ENCODE results near the gene PTPRG. TPM values are rescaled to one million over a fixed set of nuclear protein-coding genes. Genes with fewer than 3 reads are reported as not detected.

Gene PTPRG
- total RNA-seq, 1 experiment from 2014 or later = 32.1 TPM

DNA sequence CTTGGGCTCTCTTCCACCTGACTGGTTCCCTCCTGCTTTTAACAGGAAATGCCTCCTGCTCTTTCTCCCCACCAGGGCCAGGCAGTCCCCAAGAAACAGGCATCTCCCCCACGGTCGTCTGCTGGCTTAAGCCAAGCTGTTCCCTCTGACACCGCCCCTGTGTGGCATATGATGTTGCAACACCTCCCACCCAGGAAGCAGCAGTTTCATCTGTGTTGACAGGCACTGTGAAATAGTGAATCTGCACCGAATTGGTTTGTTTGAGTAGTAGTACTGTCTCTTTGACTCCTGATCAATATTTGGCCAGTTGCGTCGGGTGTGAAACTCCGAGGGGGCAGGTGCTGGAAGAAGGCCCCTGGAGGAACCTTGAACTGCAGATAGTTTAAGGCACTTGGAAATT is 623.2 kb downstream of the PTPRG start:
- Histone ChIP-seq H4K20me1 (ENCODE audit: insufficient read depth) (no peaks in the 10 kb centered on the region), H3K4me2 (ENCODE audit: low read length) (no peak overlapping the region), H3K9me2 (ENCODE audit: insufficient read depth) (no peaks in the 10 kb centered on the region), H3K27me3 (ENCODE audit: insufficient read depth, low read length) (no peaks in the 10 kb centered on the region), H3K9ac (ENCODE audit: low read length) (no peak overlapping the region), H3K36me3 (ENCODE audit: control insufficient read depth in 1 of 2, insufficient read depth in 2 of 2, low read length in 2 of 2) (no peaks in the 10 kb centered on the region), H2AFZ (ENCODE audit: low read depth, low read length, poor library complexity, severe bottlenecking) (no peak overlapping the region), H3K9me3 (ENCODE audit: control insufficient read depth in 1 of 2, insufficient read depth in 1 of 2, low read depth in 1 of 2, low read length in 2 of 2) (no peaks in the 10 kb centered on the region), H3K79me2 (ENCODE audit: insufficient read depth, low read length) (no peaks in the 10 kb centered on the region), H3K4me1 (ENCODE audit: control insufficient read depth in 1 of 2, insufficient read depth in 2 of 2, low read length in 2 of 2) (no peaks in the 10 kb centered on the region), H3K4me3 (replicated peaks in 1 of 2; ENCODE audit: low read depth in 1 of 2, low read length in 2 of 2) (no peak overlapping the region), H3K27ac (ENCODE audit: low read depth, low read length) (no peak overlapping the region)
- ATAC-seq (no peak), DNase-seq (ENCODE audit: low read depth, low spot score) (no peak)
- intact Hi-C loops (cut with micrococcal nuclease) = loop anchor here (10.0 kb wide), 2 partner anchors 520 to 620 kb away; partner anchors contain the start of gene PTPRG
- TF ChIP-seq ELF1 (IDR thresholded peaks at IDR 0.05; ENCODE audit: borderline replicate concordance, low read depth) (no peak), CEBPB (IDR thresholded peaks at IDR 0.05; ENCODE audit: low read depth) (peak; percentile 27; the same call in 1 of the 2 replicates)
- ChIA-PET POLR2A (no interaction called here), RAD21 (ENCODE audit: low non-redundant PET in 1 of 2, low total read pairs in 2 of 2, uncharacterized antibody in 2 of 2, unreplicated experiment in 2 of 2) (no interaction called here), CTCF (no interaction called here)
- BruUV-seq (replicated peaks) = no TSS peak

DNA sequence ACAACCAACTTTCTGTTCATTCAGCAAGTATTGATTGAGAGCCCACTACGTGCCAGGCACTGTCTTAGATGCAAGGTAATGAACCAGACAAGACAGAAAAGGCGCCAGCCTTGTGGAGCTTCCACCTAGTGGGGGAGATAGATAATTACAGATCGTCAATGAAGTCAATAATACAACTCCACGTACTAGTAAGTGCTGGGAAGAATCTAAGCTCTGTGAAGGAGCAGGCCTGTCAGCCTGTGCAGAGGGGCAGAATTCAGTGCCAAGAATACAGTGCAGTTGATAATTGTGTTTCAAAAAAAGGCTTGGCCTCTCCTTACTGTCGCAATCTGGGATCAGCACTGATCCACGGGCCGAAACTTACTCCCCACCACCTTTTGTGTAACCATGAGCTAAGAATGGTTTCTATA is 625.7 kb downstream of the PTPRG start:
- Histone ChIP-seq H2AFZ (ENCODE audit: low read depth, low read length, poor library complexity, severe bottlenecking) (no peak overlapping the region), H3K4me1 (ENCODE audit: control insufficient read depth in 1 of 2, insufficient read depth in 2 of 2, low read length in 2 of 2) (no peaks in the 10 kb centered on the region), H3K4me3 (replicated peaks in 1 of 2; ENCODE audit: low read depth in 1 of 2, low read length in 2 of 2) (no peak overlapping the region), H3K9me3 (ENCODE audit: control insufficient read depth in 1 of 2, insufficient read depth in 1 of 2, low read depth in 1 of 2, low read length in 2 of 2) (no peaks in the 10 kb centered on the region), H3K9me2 (ENCODE audit: insufficient read depth) (no peaks in the 10 kb centered on the region), H3K4me2 (ENCODE audit: low read length) (no peak overlapping the region), H3K9ac (ENCODE audit: low read length) (no peak overlapping the region), H4K20me1 (ENCODE audit: insufficient read depth) (no peaks in the 10 kb centered on the region), H3K27ac (ENCODE audit: low read depth, low read length) (no peak overlapping the region), H3K79me2 (ENCODE audit: insufficient read depth, low read length) (no peaks in the 10 kb centered on the region), H3K36me3 (ENCODE audit: control insufficient read depth in 1 of 2, insufficient read depth in 2 of 2, low read length in 2 of 2) (no peaks in the 10 kb centered on the region), H3K27me3 (ENCODE audit: insufficient read depth, low read length) (no peaks in the 10 kb centered on the region)
- peak; percentile 53; the same call in 1 of the 2 replicates for ATAC-seq
- intact Hi-C loops (cut with micrococcal nuclease) = loop anchor here (5.0 to 10.0 kb wide), 3 partner anchors 522 to 805 kb away; partner anchors contain the start of gene PTPRG
- TF ChIP-seq, protein P1, sequence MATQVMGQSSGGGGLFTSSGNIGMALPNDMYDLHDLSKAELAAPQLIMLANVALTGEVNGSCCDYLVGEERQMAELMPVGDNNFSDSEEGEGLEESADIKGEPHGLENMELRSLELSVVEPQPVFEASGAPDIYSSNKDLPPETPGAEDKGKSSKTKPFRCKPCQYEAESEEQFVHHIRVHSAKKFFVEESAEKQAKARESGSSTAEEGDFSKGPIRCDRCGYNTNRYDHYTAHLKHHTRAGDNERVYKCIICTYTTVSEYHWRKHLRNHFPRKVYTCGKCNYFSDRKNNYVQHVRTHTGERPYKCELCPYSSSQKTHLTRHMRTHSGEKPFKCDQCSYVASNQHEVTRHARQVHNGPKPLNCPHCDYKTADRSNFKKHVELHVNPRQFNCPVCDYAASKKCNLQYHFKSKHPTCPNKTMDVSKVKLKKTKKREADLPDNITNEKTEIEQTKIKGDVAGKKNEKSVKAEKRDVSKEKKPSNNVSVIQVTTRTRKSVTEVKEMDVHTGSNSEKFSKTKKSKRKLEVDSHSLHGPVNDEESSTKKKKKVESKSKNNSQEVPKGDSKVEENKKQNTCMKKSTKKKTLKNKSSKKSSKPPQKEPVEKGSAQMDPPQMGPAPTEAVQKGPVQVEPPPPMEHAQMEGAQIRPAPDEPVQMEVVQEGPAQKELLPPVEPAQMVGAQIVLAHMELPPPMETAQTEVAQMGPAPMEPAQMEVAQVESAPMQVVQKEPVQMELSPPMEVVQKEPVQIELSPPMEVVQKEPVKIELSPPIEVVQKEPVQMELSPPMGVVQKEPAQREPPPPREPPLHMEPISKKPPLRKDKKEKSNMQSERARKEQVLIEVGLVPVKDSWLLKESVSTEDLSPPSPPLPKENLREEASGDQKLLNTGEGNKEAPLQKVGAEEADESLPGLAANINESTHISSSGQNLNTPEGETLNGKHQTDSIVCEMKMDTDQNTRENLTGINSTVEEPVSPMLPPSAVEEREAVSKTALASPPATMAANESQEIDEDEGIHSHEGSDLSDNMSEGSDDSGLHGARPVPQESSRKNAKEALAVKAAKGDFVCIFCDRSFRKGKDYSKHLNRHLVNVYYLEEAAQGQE (IDR thresholded peaks at IDR 0.05; ENCODE audit: low read depth) = no peak
- TF ChIP-seq POLR2AphosphoS5 (IDR thresholded peaks at IDR 0.05; ENCODE audit: low read depth, low read length) = no peak
- TF ChIP-seq, protein P2, sequence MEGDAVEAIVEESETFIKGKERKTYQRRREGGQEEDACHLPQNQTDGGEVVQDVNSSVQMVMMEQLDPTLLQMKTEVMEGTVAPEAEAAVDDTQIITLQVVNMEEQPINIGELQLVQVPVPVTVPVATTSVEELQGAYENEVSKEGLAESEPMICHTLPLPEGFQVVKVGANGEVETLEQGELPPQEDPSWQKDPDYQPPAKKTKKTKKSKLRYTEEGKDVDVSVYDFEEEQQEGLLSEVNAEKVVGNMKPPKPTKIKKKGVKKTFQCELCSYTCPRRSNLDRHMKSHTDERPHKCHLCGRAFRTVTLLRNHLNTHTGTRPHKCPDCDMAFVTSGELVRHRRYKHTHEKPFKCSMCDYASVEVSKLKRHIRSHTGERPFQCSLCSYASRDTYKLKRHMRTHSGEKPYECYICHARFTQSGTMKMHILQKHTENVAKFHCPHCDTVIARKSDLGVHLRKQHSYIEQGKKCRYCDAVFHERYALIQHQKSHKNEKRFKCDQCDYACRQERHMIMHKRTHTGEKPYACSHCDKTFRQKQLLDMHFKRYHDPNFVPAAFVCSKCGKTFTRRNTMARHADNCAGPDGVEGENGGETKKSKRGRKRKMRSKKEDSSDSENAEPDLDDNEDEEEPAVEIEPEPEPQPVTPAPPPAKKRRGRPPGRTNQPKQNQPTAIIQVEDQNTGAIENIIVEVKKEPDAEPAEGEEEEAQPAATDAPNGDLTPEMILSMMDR (IDR thresholded peaks at IDR 0.05 in 2 of 3, conservative IDR thresholded peaks at IDR 0.05 in 1 of 3; ENCODE audit: borderline replicate concordance in 1 of 3, insufficient read depth in 1 of 3, low read depth in 2 of 3, low read length in 2 of 3) = peak in 2 of 3 experiments; percentile 34 to 39; a peak in 3 of 6 replicates
- TF ChIP-seq RAD21 (IDR thresholded peaks at IDR 0.05; ENCODE audit: low read depth) = 0 out of 2 replicates have a peak, but pooled peaks have one; percentile 18
- TF ChIP-seq SRF (IDR thresholded peaks at IDR 0.05; ENCODE audit: low read depth) = no peak
- TF ChIP-seq, protein P3, sequence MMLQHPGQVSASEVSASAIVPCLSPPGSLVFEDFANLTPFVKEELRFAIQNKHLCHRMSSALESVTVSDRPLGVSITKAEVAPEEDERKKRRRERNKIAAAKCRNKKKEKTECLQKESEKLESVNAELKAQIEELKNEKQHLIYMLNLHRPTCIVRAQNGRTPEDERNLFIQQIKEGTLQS (IDR thresholded peaks at IDR 0.05) = no peak
- TF ChIP-seq EZH2 (IDR thresholded peaks at IDR 0.05) = no peak
- ChIA-PET RAD21 (ENCODE audit: low non-redundant PET in 1 of 2, low total read pairs in 2 of 2, uncharacterized antibody in 2 of 2, unreplicated experiment in 2 of 2) (interaction anchor here in 1 of 2 experiments (0.7 kb wide), 1 partner anchor 57 kb away, joined by 3 read pairs; no protein-coding TSS in a partner anchor), CTCF (interaction anchor here (1.7 kb wide), 1 partner anchor 657 kb away, joined by 5 read pairs; no protein-coding TSS in a partner anchor), POLR2A (no interaction called here)
- DNase-seq (ENCODE audit: low read depth, low spot score) = peak; percentile 0
- no TSS peak for BruUV-seq (replicated peaks)
